Activated CD8-positive, alpha-beta memory T cell treated with anti-CD3 and anti-CD28 coated beads for 36 hours (primary cell): Measurements from ENCODE around the gene RABGAP1L. TPM values are rescaled to one million over a fixed set of nuclear protein-coding genes. Genes with fewer than 3 reads are reported as not detected.
"Not testable (repeated sequence)": the region's sequence is repeated elsewhere in the genome, so short reads cannot be mapped to it uniquely, and the experiment has no call there.

Source experiments
- CTCF ChIA-PET: fragments of 350-600 bp; sonication (Branson Sonifier 250); formaldehyde crosslinking; loops from one replicate; lab custom pipeline; 2021; ENCODE audit warnings: antibody characterized with exemption; lab: Charles Lee
- POLR2A ChIA-PET: fragments of 350-600 bp; sonication (Branson Sonifier 250); formaldehyde crosslinking; loops from one replicate; lab custom pipeline; 2021; ENCODE audit warnings: antibody characterized with exemption; lab: Charles Lee
- total RNA-seq, 2 experiments: library from RNA; stranded (reverse); gene quantifications; one replicate each; pipeline ENCODE4 v1.2.3, GENCODE V29; 2021

Gene RABGAP1L
- total RNA-seq, 2 experiments from 2014 or later = 31.8 to 33.4 TPM

- POLR2A ChIA-PET = no interaction called here
- CTCF ChIA-PET = no interaction called here
These were observed 541.5 kb downstream of the RABGAP1L start for GRCh38 chr1:174700775-174701174.

GRCh38 chr1:174701565-174701964, 542.2 kb downstream of the RABGAP1L start:
- CTCF ChIA-PET = no interaction called here

DNA sequence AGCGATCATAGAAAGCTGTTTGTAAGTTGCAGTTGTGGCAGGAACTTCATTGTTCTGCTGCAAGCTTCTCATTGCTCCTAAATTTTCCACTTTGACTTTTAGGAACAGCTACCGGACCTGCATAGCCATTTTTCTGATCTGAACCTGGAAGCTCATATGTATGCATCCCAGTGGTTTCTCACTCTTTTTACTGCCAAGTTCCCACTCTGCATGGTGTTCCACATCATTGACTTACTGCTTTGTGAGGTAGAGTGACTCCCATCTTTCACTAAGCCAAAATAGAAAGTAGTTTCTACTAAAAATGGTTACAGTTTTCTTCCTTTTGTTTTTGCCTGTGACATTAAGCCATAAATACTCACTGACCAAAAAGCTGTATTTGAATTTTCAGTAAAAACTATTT, 542.7 kb downstream of the RABGAP1L start:
- ChIA-PET CTCF (no interaction called here), POLR2A (no interaction called here)

More at GRCh38 chr1:174701565-174701964, 542.2 kb downstream of the RABGAP1L start:
- POLR2A ChIA-PET = no interaction called here

GRCh38 chr1:174703309-174703708, 544.0 kb downstream of the RABGAP1L start:
- CTCF ChIA-PET = no interaction called here

DNA sequence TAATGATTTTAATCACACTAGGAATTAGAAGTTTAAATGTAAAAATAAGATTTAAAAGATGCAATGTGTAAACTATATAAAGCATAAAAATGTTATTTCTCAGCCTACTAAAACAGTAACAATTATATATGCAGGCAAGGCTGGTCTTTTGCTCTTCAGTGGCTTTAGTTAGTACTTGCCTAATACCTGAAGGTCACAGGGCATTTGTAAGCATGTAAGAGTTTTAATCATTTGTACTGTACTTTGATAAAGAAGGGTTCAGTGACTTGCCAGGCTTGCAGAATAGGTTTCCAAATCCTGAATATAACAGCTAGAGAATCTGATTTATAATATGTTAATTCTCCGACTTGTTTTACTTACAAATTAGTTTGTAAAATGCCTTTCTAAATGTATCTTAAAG, 545.0 kb downstream of the RABGAP1L start:
- POLR2A ChIA-PET = no interaction called here
- CTCF ChIA-PET = no interaction called here

More at GRCh38 chr1:174703309-174703708, 544.0 kb downstream of the RABGAP1L start:
- POLR2A ChIA-PET = no interaction called here

- ChIA-PET POLR2A (no interaction called here), CTCF (no interaction called here)
These were observed 551.8 kb downstream of the RABGAP1L start for GRCh38 chr1:174710868-174711845.

- POLR2A ChIA-PET, CTCF ChIA-PET: not testable (repeated sequence)
These were observed 552.5 kb downstream of the RABGAP1L start for GRCh38 chr1:174711848-174712247.

DNA sequence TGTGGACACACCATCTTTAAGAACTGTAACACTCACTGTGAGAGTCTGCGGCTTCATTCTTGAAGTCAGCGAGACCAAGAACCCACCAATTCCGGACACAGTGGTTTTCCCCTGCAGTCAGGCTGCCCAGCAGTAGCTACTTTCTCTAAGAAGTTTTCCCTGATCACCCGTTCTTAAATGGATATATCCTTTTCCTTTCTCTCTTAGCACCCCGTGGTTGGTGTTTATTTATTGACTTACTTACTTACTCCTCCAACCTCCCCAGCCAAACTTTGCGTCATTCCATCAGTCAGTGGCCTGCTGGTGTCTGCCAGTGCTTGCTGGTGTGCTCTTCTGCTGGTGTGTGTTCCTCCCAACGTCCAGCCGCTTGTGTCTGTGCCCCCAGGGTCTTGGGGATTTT, 553.2 kb downstream of the RABGAP1L start:
- ChIA-PET CTCF (interaction anchor here (0.6 kb wide), 1 partner anchor 237 kb away, joined by 4 read pairs; no protein-coding TSS in a partner anchor), POLR2A (no interaction called here)

GRCh38 chr1:174713796-174714195, 554.5 kb downstream of the RABGAP1L start:
- ChIA-PET CTCF (no interaction called here), POLR2A (no interaction called here)

DNA sequence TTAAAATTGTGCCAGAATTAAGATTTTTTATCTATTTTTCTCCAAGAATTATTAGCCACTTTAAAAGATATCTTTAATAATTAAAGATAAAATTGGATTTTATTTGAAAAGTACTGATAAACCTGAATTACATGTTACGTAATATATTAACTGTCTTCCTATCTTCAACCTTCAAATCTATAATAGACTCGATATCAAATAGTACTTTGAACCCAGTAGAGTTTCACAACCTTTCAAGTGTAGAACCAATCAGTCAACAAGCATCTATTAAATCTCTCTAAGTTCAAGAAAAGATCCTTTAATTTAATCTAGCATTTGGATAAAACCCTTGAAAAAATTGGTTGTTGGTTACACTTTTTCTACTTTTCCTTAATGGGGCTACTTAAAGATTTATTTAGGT, 559.9 kb downstream of the RABGAP1L start:
- ChIA-PET POLR2A (no interaction called here), CTCF (no interaction called here)

GRCh38 chr1:174720618-174721017, 561.3 kb downstream of the RABGAP1L start:
- ChIA-PET CTCF (no interaction called here), POLR2A (no interaction called here)

DNA sequence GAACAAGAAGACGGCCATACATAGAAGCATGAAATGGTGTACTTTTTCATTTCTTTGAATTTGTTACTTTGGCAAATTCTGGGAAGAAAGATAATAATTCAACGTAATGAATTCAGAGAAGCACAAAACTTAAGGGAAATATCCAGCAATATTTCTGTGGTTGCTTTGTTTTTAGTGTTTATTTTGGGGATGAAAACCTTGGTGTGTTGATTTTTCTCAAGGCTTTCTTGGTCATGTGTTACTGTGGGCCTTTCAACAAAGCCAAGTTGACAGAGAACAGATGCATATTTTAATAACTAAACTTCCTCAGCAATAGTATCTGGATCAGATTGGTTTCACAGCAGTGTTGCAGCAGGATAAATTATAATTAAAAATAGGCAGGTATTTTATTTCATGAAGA, 561.9 kb downstream of the RABGAP1L start:
- CTCF ChIA-PET = no interaction called here
- POLR2A ChIA-PET = no interaction called here

DNA sequence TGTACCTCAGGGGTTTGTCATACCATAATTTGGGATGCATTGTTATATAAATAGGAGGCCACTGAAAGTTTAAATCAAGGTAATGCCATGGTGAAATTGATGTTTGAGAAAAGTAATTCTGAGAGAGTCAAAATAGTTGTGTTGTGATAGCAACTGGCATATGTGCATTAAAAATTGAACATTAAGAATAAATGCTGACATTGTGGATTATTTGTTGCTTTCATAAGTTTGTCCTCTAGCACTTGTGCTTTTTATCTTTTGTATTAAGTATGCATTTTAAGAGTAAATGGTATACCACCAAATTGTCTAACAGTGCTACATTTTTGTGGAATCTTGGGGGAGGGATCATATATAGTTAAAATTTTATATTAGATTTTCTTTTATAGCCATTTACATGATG, 564.5 kb downstream of the RABGAP1L start:
- POLR2A ChIA-PET = no interaction called here
- CTCF ChIA-PET = no interaction called here

GRCh38 chr1:174724219-174724618, 564.9 kb downstream of the RABGAP1L start:
- CTCF ChIA-PET = no interaction called here
- POLR2A ChIA-PET = no interaction called here

DNA sequence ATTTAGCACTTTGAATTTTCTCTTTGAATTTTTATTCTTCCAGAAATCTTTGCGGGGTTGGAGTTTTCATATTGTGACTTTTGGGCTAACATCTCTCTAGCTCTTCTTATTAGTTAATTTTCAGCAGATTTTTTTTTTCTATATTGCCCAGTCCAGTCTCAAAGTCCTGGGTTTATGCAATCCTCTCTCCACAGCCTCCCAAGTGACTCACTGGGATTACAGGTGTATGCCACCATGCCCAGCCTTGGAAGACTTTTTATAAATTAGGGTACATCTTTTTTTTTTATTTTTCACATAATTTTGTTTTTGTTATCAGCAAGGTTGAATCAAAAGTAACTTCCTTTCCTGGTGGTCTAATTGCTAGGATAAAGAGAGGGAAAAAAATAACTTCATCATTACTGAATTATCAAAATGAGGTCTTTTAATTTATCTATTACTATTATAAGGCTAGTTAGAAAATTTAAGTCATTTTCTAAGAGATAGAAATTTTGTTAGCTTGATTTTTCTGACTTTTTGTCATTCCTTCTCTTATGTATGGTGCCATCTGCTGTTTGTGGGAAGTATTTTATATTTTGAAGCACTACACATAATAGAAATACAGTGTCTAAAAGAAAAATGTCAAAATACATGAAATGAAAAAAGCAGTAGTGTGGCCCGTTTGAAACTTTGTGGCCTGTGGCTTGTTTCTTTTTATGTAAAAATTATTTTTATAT, 567.0 kb downstream of the RABGAP1L start:
- POLR2A ChIA-PET = no interaction called here
- CTCF ChIA-PET = no interaction called here

DNA sequence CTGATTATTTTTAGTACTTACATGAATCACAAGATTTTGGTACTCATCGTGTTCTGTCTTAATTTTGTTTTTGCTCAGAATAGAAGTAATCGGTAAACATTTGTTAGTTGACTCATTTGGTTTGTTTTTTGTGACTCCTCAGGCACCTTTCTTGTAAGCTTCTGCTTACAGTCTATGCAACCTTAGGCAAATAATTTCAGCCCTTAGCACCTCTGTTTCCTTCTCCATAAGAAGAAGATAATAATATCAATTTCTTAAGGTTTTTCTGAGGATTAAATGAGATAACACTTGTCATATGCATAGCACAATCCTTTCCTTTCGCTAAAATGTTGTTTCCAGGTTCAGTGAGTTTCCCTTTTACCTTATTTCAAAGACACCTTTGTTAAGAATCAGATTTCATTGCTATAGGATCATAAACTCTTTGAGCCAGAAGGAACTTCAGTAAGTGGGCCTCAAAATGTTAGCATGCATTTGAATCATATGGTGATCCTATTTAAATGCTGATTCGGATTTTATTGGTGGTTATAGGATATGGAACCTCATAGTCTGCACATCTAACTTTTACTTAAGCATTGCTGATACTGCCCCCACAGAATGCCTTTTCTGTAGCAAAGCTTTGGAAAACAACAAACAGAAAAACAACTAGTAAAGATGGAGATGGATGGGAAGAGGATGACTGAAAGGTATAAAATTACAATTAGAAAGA, 567.7 kb downstream of the RABGAP1L start:
- ChIA-PET POLR2A (no interaction called here), CTCF (no interaction called here)

DNA sequence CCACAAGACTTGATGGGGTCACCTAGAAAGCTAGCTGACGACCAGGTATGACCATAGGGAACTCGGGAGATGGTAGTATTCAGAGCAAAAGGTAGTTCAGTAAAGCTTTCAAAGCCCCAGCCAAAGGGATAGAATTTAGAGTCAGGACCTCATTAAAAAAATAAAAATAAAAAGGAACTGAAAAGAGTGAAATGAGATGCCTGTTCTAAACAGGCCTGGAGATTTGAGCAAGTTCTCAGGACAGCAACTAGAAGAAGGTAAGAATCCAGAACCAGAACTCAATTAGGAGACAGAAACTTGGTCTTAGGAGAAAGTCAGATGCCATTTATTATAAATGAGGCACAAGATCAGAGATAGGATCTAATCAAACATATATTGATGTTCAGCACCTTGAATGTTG, 575.0 kb downstream of the RABGAP1L start:
- POLR2A ChIA-PET = no interaction called here

GRCh38 chr1:174736831-174737230, 577.5 kb downstream of the RABGAP1L start:
- ChIA-PET POLR2A (no interaction called here), CTCF (no interaction called here)

More for the DNA sequence above, 575.0 kb downstream of the RABGAP1L start:
- CTCF ChIA-PET = no interaction called here

GRCh38 chr1:174740249-174740968, 581.1 kb downstream of the RABGAP1L start:
- ChIA-PET CTCF (interaction anchor here (0.6 kb wide), 1 partner anchor 9 kb away, joined by 3 read pairs; no protein-coding TSS in a partner anchor), POLR2A (no interaction called here)
